ES-I3 (cell line): ENCODE measurements around the gene PIGR.

Experiments
- H3K36me3 ChIP-seq: 2 replicates; pipeline ENCODE4 v1.6.1; 2013; ENCODE audit warnings: mild to moderate bottlenecking, low read length, control low read depth, moderate library complexity; ENCODE audit not compliant: insufficient read depth
- H3K4me1 ChIP-seq: 2 replicates; pipeline ENCODE4 v1.6.1; 2013; ENCODE audit warnings: mild to moderate bottlenecking, control low read depth, low read length; ENCODE audit not compliant: insufficient read depth
- H3K9ac ChIP-seq: 2 replicates; pipeline ENCODE4 v1.6.1; 2013; ENCODE audit warnings: low read depth, mild to moderate bottlenecking, low read length, moderate library complexity
- H3K9me3 ChIP-seq: 2 replicates; pipeline ENCODE4 v1.6.1; 2013; ENCODE audit warnings: mild to moderate bottlenecking, low read length, moderate library complexity; ENCODE audit not compliant: control insufficient read depth, insufficient read depth

Gene PIGR

GRCh38 chr1:206967096-206967849, 21.0 kb upstream of the PIGR start:
- H3K4me1 ChIP-seq, result no peaks in the 10 kb centered on the region
- no peak overlapping the region for H3K9ac ChIP-seq
- H3K9me3 ChIP-seq, result peaks cover 2% of the 10 kb centered on the region; the same call in 1 of the 2 replicates
- H3K36me3 ChIP-seq, result no peaks in the 10 kb centered on the region

DNA sequence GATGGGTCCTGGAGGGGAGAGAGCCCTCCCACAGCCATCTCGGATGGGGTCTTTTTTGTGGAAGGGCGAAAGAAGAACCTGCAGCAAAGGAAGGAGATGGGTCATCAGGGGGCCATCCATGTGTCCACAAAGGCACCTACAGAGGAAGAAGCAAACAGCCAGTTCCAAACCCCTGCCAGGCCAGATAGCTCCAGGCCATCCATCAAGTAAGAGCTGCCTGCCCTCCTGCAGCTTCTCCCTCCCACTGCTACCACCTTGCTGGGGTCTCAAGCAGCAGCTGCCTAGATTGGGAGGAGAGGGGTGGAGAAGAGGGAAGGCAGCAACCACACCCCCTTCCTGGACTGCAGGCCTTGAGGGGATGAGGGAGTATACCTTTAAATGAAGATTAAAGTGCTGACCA, 19.5 kb upstream of the PIGR start:
- Histone ChIP-seq H3K9ac (no peak overlapping the region), H3K4me1 (no peaks in the 10 kb centered on the region), H3K36me3 (no peaks in the 10 kb centered on the region), H3K9me3 (peaks cover 2% of the 10 kb centered on the region; the same call in 1 of the 2 replicates)

GRCh38 chr1:206963740-206964139, 17.5 kb upstream of the PIGR start:
- Histone ChIP-seq H3K4me1 (no peaks in the 10 kb centered on the region), H3K36me3 (no peaks in the 10 kb centered on the region), H3K9me3 (peaks cover 2% of the 10 kb centered on the region; the same call in 1 of the 2 replicates), H3K9ac (no peak overlapping the region)

GRCh38 chr1:206963119-206963712, 16.9 kb upstream of the PIGR start:
- Histone ChIP-seq H3K9me3 (peaks cover 2% of the 10 kb centered on the region; the same call in 1 of the 2 replicates), H3K36me3 (no peaks in the 10 kb centered on the region), H3K9ac (no peak overlapping the region), H3K4me1 (no peaks in the 10 kb centered on the region)

GRCh38 chr1:206962272-206962671, 16.0 kb upstream of the PIGR start:
- no peaks in the 10 kb centered on the region for H3K4me1 ChIP-seq
- peaks cover 2% of the 10 kb centered on the region; the same call in 1 of the 2 replicates for H3K9me3 ChIP-seq

GRCh38 chr1:206961668-206962067, 15.4 kb upstream of the PIGR start:
- Histone ChIP-seq H3K9me3 (peaks cover 2% of the 10 kb centered on the region; the same call in 1 of the 2 replicates), H3K9ac (no peak overlapping the region), H3K36me3 (no peaks in the 10 kb centered on the region), H3K4me1 (no peaks in the 10 kb centered on the region)

More at GRCh38 chr1:206962272-206962671, 16.0 kb upstream of the PIGR start:
- H3K36me3 ChIP-seq, result no peaks in the 10 kb centered on the region
- H3K9ac ChIP-seq, result no peak overlapping the region

GRCh38 chr1:206960676-206961386, 14.6 kb upstream of the PIGR start:
- no peak overlapping the region for H3K9ac ChIP-seq
- H3K9me3 ChIP-seq, result peaks cover 2% of the 10 kb centered on the region; the same call in 1 of the 2 replicates
- H3K36me3 ChIP-seq, result no peaks in the 10 kb centered on the region
- 0 out of 2 replicates have a peak, but pooled peaks cover under 1% of the 10 kb centered on the region for H3K4me1 ChIP-seq

DNA sequence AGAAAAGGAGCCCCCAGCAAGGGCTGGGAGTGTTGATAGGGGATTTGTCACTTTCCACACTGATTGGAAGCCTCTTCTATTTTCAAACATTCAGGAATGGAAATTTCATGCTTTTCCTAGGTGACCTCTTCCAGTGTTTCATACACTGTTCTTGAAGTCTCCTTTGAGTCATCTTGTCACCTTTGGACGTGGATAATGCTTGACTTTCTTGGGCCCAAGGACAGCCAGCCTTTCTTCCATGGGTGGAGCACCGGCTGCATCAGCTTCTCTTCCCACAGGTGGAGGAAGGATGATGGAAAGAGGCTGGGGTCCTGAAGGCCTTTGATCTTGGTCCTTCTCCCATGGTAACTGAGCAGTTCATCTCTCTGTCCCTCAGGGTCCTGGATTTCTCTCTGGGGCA, 11.9 kb upstream of the PIGR start:
- H3K9me3 ChIP-seq, result no peaks in the 10 kb centered on the region
- H3K36me3 ChIP-seq, result no peaks in the 10 kb centered on the region
- no peak overlapping the region for H3K9ac ChIP-seq
- H3K4me1 ChIP-seq, result 0 out of 2 replicates have a peak, but pooled peaks cover 4% of the 10 kb centered on the region

DNA sequence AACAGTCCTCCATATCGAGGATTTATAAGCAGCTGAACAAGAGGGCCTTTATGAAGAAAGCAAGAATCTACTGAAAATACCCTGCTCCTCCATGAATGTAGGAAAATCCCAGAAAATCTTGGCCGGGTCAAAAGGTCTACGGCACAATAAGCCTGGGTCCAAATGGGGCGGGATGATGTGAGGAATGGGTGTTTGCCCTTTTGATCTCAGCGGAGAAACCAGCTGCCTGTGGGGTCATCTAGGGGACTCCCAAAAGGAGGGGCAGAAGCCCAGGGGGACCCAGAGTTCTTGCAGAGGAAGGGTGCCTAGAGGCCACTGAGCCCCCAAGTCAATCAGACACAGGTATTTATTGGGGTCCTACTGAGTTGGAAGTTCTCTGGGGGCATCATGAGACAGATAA, 11.4 kb upstream of the PIGR start:
- Histone ChIP-seq H3K9ac (no peak overlapping the region), H3K36me3 (no peaks in the 10 kb centered on the region), H3K4me1 (0 out of 2 replicates have a peak, but pooled peaks cover 4% of the 10 kb centered on the region), H3K9me3 (no peaks in the 10 kb centered on the region)

DNA sequence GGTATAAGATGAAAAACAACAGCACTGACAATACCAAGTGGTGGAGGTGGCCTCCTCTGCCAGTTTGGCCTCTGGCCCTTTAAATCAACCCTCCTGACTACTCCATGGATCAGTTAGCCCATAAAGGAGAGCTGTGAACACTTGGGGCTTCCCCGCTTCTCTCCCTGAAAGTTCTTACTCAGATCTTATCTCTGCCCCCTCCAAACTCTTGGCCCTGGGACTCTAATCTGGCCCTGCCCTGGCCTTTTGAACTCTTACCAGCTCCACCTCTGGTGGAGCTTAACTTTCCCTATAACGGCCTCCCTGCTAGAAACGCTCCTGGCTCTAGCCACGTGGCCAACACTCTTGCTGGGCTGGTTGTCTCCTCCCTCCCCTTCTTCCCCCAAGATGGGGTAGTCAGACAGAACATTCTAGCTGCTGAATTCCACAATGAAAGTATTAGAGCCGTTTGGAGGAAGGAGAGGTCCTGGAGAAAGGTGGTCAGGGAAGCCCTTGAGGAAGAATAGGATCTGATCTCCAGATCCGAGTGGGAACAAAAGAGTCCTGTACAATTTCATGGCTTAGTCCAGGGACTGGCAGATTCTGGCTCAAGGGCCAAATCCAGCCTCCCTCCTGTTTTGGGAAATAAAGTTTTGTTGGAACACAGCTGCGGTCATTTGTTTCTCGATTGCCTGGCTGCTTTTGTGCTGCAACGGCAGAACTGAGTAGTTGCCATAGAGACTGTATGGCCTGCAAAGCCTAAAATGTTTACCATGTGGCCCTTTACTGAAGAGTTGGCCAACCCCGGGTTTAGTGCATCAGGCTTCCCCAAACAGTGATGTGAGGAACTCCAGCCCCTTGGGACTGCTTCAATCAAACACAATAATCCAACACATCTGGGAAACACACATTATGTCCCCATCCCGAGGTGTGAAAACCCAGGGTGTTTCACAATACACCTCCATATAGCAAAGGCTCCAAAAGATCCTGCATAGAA, 9.5 kb upstream of the PIGR start:
- Histone ChIP-seq H3K9me3 (no peaks in the 10 kb centered on the region), H3K36me3 (no peaks in the 10 kb centered on the region), H3K9ac (no peak overlapping the region), H3K4me1 (0 out of 2 replicates have a peak, but pooled peaks cover 4% of the 10 kb centered on the region)

GRCh38 chr1:206954459-206955342, 8.4 kb upstream of the PIGR start:
- H3K9me3 ChIP-seq, result no peaks in the 10 kb centered on the region
- H3K4me1 ChIP-seq, result 0 out of 2 replicates have a peak, but pooled peaks cover 4% of the 10 kb centered on the region
- H3K36me3 ChIP-seq, result no peaks in the 10 kb centered on the region
- H3K9ac ChIP-seq, result no peak overlapping the region

GRCh38 chr1:206953626-206954025, 7.4 kb upstream of the PIGR start:
- Histone ChIP-seq H3K9ac (no peak overlapping the region), H3K4me1 (0 out of 2 replicates have a peak, but pooled peaks cover 4% of the 10 kb centered on the region), H3K9me3 (no peaks in the 10 kb centered on the region), H3K36me3 (no peaks in the 10 kb centered on the region)

DNA sequence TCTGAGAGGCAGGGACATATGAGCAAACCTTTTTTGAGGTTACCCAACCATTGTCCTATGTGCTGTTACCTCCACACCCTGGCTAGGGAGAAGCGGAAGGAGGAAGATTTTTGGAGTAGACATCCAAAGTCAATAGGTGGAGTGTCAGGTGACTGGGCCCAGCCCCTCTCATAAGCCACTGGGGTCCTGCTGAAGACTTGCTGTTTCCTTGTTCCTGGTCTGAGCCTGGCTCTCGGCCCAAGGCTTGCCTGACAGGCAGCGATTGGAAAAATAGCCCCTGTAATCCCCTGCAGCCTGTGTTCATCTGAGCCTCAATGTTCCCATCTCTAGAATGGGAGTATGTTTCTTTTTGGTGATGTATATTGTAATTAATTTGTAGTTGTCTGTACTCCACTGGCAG, 6.9 kb upstream of the PIGR start:
- Histone ChIP-seq H3K36me3 (no peaks in the 10 kb centered on the region), H3K4me1 (0 out of 2 replicates have a peak, but pooled peaks cover 4% of the 10 kb centered on the region), H3K9ac (no peak overlapping the region), H3K9me3 (no peaks in the 10 kb centered on the region)
